ENCODE measurements around the gene CNMD.

Gene CNMD

GRCh38 chr13:52739468-52740071, at the start of gene CNMD:
Gene CNMD, minus strand, starts transcription at chr13:52739820. Its CDS starts 119 bp downstream, at chr13:52739701.
- H3K4me3 ChIP-seq (ENCODE audit: low read depth, low read length) = peak within 1 kb of the TSS; percentile 25; the same call in 1 of the 2 replicates
- CTCF ChIA-PET = interaction anchor here (1.3 kb wide), 1 partner anchor 131 kb away, joined by 3 read pairs; no protein-coding TSS in a partner anchor
- DNase-seq (ENCODE audit: low read depth, low spot score) = no peak
- POLR2A ChIA-PET = interaction anchor here (0.6 kb wide), 1 partner anchor 669 kb away, joined by 3 read pairs; no protein-coding TSS in a partner anchor
- TF ChIP-seq CTCF (IDR thresholded peaks at IDR 0.05; ENCODE audit: insufficient read depth, low read length, missing control alignments) = no peak

- no peak for DNase-seq (ENCODE audit: low read depth, low spot score)
- CTCF ChIA-PET = no interaction called here
- no peak for TF ChIP-seq CTCF (IDR thresholded peaks at IDR 0.05; ENCODE audit: insufficient read depth, low read length, missing control alignments)
- no peak overlapping the region for H3K4me3 ChIP-seq (ENCODE audit: low read depth, low read length)
- POLR2A ChIA-PET = no interaction called here
Measured at GRCh38 chr13:52788011-52788410, 48.4 kb upstream of the CNMD start.

- ChIA-PET POLR2A (no interaction called here), CTCF (no interaction called here)
- H3K4me3 ChIP-seq (ENCODE audit: low read depth, low read length) = no peak overlapping the region
- DNase-seq (ENCODE audit: low read depth, low spot score) = no peak
- no peak for TF ChIP-seq CTCF (IDR thresholded peaks at IDR 0.05; ENCODE audit: insufficient read depth, low read length, missing control alignments)
Measured at GRCh38 chr13:52787235-52787634, 47.6 kb upstream of the CNMD start.

DNA sequence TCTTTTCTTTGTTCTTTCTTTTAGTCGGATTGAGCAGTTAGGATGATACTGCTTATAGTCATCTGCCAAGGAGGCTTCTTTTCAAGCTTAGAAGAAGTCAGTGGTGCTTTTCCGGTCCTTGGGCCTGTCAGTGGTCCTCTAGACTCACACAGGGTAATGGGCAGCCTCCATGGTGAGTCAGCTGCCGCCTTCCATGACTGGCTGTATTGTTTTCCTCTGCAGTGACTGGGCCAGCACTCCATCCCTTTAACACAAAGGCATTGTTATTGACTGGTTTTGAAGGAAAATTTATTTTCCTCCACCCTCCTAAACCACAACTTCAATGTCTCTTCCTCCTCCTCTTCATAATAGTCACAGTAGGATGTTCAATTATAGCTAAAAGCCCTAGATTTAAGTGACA, 47.1 kb upstream of the CNMD start:
- ChIA-PET POLR2A (no interaction called here), CTCF (no interaction called here)
- no peak for DNase-seq (ENCODE audit: low read depth, low spot score)
- H3K4me3 ChIP-seq (ENCODE audit: low read depth, low read length) = no peak overlapping the region
- no peak for TF ChIP-seq CTCF (IDR thresholded peaks at IDR 0.05; ENCODE audit: insufficient read depth, low read length, missing control alignments)

DNA sequence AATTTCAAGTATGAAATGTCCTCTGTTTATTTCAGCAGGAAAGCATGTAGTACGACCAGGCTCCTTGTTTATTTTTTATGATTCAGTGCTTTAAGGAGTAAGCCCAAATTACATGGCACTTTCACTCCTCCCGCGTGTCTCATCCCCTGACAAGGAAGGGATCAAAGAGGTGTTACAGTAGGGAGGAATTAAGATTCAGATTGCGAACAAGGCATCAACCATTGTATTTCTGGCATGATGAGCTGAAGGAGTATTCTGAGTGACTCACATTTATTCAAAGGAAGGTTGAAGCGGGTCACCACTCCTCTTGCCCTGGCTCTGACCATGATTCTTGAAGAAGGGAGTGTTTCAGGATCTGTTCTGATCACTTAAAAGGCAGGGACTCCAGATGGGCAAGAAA, 46.1 kb upstream of the CNMD start:
- no peak for DNase-seq (ENCODE audit: low read depth, low spot score)
- ChIA-PET CTCF (no interaction called here), POLR2A (no interaction called here)
- no peak overlapping the region for H3K4me3 ChIP-seq (ENCODE audit: low read depth, low read length)
- TF ChIP-seq CTCF (IDR thresholded peaks at IDR 0.05; ENCODE audit: insufficient read depth, low read length, missing control alignments) = no peak

DNA sequence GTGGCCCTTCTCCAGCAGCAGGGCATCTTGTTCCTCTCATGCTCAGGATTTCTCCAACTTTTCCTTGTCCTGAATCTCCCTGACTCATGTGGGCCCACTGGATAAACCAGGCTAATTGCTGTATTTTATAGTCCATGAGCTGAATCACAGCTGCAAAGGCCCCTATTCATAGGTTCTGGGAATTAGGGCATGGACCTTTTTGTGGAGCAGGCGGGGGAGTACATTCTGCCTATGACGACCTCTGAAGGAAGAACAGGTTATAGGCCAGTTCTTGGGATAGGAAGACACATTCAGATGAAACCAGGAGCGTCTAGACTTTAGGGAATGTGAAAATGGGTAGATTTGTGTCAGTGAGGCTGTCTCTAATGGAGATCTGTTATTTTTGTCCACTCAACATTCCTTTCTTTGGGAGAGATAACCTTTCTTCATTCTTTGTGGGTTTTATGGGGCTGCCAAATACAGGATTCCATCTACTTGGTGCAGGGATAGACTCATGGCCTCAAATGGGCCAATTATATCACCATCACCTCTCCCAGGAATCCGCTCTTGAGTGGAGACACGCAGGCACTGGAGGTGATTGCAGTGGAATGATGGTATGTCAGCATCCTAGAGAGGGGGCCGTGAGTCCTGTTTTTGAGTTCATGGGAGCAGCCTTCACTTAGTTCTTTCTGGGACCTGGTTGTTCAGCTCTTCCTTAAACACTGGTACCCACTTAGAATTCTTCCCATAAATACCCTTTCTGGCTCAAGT, 45.1 kb upstream of the CNMD start:
- ChIA-PET CTCF (no interaction called here), POLR2A (no interaction called here)
- no peak overlapping the region for H3K4me3 ChIP-seq (ENCODE audit: low read depth, low read length)
- no peak for TF ChIP-seq CTCF (IDR thresholded peaks at IDR 0.05; ENCODE audit: insufficient read depth, low read length, missing control alignments)
- DNase-seq (ENCODE audit: low read depth, low spot score) = no peak

Data from AG04449 (cell line).